Muscle of arm (tissue), 12 donors: ENCODE results near the gene LAMB1. TPM values are rescaled to one million over a fixed set of nuclear protein-coding genes. Genes with fewer than 3 reads are reported as not detected.

Experiments
- DNase-seq: peaks from one replicate; pipeline ENCODE4 v3.0.0-alpha.2; 2013
- polyA plus RNA-seq, 12 donors: library from polyadenylated mRNA; unstranded; fragments of 120-200 nt; gene quantifications; one replicate each; pipeline ENCODE4 v1.2.1, GENCODE V29; 2013; ENCODE audit not compliant: insufficient read length in 12 of 12

LAMB1 gene
- polyA plus RNA-seq, 12 donors = 115 to 810 (median 515) TPM

GRCh38 chr7:108024538-108024937 is 21.6 kb upstream of the LAMB1 start:
- DNase-seq = no peak

- DNase-seq = no peak
Observed at GRCh38 chr7:108020585-108020984, 17.6 kb upstream of the LAMB1 start.

- no peak for DNase-seq
Observed at GRCh38 chr7:108018668-108019067, 15.7 kb upstream of the LAMB1 start.

DNA sequence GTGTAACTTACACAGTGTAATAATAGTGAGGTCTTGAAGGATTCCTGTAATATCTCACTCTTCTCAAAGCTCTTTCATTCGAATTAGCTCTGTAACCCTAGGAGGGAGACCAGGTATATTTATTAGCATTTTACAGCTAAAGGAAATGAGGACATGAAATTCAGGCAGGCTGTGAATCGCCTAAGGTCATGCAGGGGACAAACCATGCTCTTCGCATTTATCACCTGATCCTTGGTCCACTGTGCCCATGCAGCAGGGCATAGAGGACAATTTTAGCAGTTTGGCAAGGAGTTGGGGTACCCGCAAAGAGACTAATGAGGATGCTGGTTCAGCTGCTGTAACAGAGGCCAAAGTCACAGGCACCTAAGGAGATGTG is 14.8 kb upstream of the LAMB1 start:
- DNase-seq = no peak

- DNase-seq = no peak
Observed at GRCh38 chr7:108016841-108017775, 14.1 kb upstream of the LAMB1 start.

- DNase-seq = no peak
Observed at GRCh38 chr7:108015740-108016139, 12.8 kb upstream of the LAMB1 start.

DNA sequence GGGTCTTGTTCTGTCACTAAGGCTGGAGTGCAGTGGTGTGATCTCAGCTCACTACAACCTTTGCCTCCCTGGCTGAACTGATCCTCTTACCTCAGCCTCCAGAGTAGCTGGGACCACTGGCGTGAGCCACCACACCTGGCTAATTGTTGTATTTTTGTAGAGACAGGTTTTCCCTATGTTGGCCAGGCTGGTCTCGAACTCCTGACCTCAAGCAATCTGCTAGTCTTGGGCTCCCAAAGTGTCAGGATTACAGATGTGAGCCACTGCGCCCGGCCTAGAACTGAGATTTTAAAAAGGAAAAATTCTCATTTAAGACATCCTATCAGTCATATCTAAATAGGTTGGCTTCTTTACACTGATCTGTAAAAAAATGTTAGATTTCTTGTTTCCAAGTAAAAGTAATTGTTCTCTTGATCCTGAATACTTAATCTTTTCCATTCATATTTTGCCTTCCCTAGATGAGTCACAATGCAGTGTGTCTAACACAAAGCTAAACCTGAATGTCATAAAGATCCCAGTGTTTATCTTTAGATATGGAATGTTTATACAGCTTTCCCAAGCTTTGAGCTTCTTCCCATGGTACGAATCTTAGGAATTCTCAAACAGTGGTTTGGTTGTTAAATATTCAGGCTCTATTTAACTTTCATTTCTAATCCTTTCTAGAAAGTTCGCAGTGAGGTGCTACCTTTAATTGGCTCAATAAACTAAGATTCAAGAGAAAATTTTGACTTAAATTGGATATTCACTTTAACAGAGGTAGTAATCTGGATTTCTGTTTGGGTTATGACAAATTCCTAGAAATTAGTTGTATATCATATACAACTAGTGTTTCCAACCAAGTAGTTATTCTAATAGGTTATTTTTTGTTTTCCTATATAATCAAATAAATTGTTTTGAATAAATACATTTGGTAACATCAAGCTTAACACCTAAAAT is 12.1 kb upstream of the LAMB1 start:
- no peak for DNase-seq

DNA sequence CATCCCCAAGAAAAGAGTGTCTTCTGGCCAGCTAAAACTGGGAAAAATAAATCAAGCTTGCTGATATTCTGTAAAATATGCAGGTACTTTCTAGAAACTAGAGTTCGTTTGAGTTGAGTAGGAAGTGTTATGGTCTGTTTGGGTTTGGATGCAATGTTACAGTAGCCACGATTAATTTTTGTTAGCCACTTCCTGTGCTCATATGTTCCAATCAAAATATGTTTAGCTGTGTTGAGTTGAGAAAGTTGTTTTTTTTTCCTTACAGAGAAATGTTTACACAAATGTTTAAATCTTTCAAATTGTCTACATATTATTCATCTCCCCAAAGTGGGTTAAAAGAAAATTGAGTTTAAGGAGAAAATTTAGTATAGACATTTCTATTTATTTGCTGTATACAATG is 11.3 kb upstream of the LAMB1 start:
- DNase-seq = no peak

GRCh38 chr7:108012499-108013430 is 9.8 kb upstream of the LAMB1 start:
- no peak for DNase-seq

DNA sequence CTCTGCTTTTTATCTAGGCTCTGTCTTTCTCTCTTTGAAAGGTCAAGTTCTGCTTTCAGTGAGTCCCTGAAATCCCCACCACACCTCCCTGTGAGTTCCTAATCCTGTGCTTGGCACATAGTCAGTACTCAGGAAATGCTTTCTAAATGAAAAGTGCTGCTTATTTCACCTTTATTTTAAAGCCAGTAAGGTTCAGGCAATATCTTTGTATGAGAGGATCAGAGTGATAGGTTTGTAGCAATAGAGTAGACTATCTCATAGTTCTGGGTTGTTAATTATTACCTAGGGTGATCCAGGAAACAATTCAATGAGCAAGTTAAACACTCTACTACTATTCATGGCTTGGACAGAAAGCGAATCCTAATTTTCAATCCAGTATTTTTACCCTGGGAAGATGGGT is 7.4 kb upstream of the LAMB1 start:
- DNase-seq = no peak

DNA sequence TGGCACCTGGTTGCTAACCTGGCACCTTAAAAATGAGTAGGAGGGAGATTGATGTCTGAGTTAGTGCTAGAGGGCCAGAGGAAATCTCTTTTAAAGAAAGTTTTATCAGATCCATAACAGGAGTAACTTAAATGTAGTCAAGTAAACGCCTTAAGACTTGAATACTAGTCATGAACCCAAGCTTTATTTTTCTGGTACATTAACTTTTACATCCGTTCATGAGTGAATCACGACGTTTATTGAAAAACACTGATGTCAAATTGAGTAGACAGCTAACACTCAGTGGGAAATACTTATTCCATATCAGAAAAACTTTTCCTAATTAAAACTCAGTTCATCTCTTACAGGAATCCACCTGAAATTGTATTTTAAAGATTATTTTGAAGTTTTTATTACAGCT is 6.9 kb upstream of the LAMB1 start:
- no peak for DNase-seq

DNA sequence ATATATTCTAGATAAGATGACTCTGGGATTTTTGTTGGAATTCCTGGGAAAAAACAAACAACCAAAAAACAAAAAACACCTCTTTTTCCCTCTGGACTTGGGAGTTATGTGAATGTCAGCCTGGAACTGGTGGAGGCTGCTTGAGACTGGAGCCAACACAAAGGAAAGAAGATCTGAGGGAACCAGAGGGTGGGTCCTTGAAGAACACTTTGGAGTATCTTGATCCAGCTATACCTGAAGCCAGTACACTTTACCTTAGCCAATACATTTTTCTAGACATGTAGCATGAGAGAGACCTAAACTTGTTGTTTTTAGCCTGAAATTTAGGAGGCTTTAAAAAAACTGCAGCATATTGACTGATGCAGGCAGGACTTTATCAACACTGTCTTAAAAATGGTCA is 5.9 kb upstream of the LAMB1 start:
- no peak for DNase-seq

DNA sequence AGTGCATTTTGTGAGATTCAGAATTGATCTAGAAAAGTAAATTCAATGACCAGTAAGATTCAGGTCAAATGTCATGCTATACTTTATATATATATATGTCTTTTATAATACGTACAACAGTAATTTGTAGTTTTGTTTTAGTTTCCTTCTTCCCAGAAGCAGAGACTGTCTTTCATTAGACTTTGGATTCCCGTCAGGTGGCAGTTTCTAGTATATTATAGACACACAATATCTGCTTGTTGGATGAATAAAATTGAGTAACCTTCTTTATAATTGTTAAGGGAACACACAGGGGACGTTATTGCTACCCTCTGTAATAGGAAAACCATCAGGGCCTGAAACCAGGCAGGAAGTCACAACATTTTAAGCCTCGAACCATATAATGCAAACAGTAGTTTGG is 5.3 kb upstream of the LAMB1 start:
- no peak for DNase-seq

- DNase-seq = no peak
Observed at GRCh38 chr7:108007762-108008161, 4.8 kb upstream of the LAMB1 start.

GRCh38 chr7:108007261-108007660 is 4.3 kb upstream of the LAMB1 start:
- DNase-seq = no peak

- DNase-seq = no peak
Observed at GRCh38 chr7:108004220-108005142, 1.5 kb upstream of the LAMB1 start.

- no peak for DNase-seq
Observed at GRCh38 chr7:108003599-108003935, 606 bp upstream of the LAMB1 start.

- DNase-seq = no peak
Observed at GRCh38 chr7:108001764-108002725, 916 bp downstream of the LAMB1 start.
